ENCODE data around the gene LTA. TPM values are rescaled to one million over a fixed set of nuclear protein-coding genes. Genes with fewer than 3 reads are reported as not detected.
"Not testable (repeated sequence)": the region's sequence is repeated elsewhere in the genome, so short reads cannot be mapped to it uniquely, and the experiment has no call there.

The LTA gene
- total RNA-seq, 1 donor from 2014 or later, result not detected

GRCh38 chr6:31586599-31587281 lies 14.7 kb downstream of the LTA start:
- no peak for DNase-seq (ENCODE audit: low spot score)

GRCh38 chr6:31587791-31588777 lies 16.0 kb downstream of the LTA start:
- DNase-seq (ENCODE audit: low spot score), result no peak

- no peak for DNase-seq (ENCODE audit: low spot score)
Measured at GRCh38 chr6:31588871-31589650, 17.0 kb downstream of the LTA start.

- not testable (repeated sequence) for DNase-seq (ENCODE audit: low spot score)
Measured at GRCh38 chr6:31590691-31591090, 18.6 kb downstream of the LTA start.

GRCh38 chr6:31592396-31592771 lies 20.3 kb downstream of the LTA start:
- DNase-seq (ENCODE audit: low spot score), result no peak

GRCh38 chr6:31597006-31597405 lies 24.9 kb downstream of the LTA start:
- no peak for DNase-seq (ENCODE audit: low spot score)

GRCh38 chr6:31607317-31607716 lies 35.2 kb downstream of the LTA start:
- DNase-seq (ENCODE audit: low spot score), result no peak

GRCh38 chr6:31609519-31610406 lies 37.7 kb downstream of the LTA start:
- no peak for DNase-seq (ENCODE audit: low spot score)

GRCh38 chr6:31610968-31611367 lies 38.9 kb downstream of the LTA start:
- DNase-seq (ENCODE audit: low spot score), result no peak

- no peak for DNase-seq (ENCODE audit: low spot score)
Measured at GRCh38 chr6:31614075-31614619, 42.1 kb downstream of the LTA start.

GRCh38 chr6:31614684-31615578 lies 42.8 kb downstream of the LTA start, which contains the start of gene AIF1:
TSS of gene AIF1 (plus strand) at chr6:31615234. CDS start at chr6:31615330, 96 bp downstream.
- no peak for DNase-seq (ENCODE audit: low spot score)

GRCh38 chr6:31615748-31616147 lies 43.7 kb downstream of the LTA start:
- no peak for DNase-seq (ENCODE audit: low spot score)

GRCh38 chr6:31617010-31617409 lies 44.9 kb downstream of the LTA start:
- no peak for DNase-seq (ENCODE audit: low spot score)

- peak; percentile 98 for DNase-seq (ENCODE audit: low spot score)
Measured at GRCh38 chr6:31619805-31620585, 47.9 kb downstream of the LTA start.

GRCh38 chr6:31620586-31621319 lies 48.7 kb downstream of the LTA start, which contains the start of gene PRRC2A:
TSS of gene PRRC2A (plus strand) at chr6:31620715. CDS start at chr6:31622790, 2,075 bp downstream.
- no peak for DNase-seq (ENCODE audit: low spot score)

- DNase-seq (ENCODE audit: low spot score), result no peak
Measured at GRCh38 chr6:31621320-31621939, 49.3 kb downstream of the LTA start.

- DNase-seq (ENCODE audit: low spot score), result no peak
Measured at GRCh38 chr6:31621991-31622390, 49.9 kb downstream of the LTA start.
